LNCAP (cell line): ENCODE measurements around the gene SIT1.

Source experiments
- TF ChIP-seq, protein P1 (sequence below): fragments of 450-650 bp; IDR thresholded peaks from 2 replicates; pipeline ENCODE4 v1.5.1; 2017; ENCODE audit warnings: mild to moderate bottlenecking

Gene SIT1

DNA sequence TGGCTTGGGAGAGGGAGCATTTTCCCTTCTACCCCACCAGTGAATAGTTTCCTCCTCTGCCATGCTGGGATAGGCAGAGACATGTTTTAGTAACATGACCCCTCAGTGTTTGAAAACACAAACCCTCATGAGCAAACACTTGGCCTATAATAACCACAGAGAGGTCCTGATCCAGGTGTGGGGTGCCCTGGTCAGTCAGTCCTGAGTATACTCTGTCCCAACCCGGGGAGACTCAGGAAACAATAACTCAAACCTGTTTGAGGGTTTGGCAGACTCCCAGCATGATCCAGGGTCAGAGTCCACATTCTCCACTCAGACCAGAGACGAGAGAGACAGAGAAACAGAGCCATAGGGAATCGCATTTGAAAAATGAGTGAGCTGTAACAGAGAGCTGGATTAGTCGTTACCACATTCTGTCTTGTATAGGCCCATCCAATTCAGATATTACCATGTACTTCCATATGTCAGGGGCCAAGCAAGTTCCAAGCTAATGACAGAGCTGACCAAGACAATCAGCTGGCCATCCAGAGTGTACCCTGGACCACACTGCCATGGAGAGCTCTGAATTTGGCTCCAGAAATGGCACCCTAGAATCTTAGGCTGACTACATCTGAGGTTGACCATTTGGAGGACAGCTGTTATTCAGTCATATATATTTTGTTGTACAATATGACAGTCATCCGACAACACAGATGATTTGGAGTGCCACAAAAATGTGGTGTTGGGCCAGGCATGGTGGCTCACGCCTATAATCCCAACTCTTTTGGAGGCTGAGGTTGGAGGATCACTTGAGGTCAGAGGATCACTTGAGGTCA, 18.8 kb upstream of the SIT1 start:
- TF ChIP-seq, protein P1, sequence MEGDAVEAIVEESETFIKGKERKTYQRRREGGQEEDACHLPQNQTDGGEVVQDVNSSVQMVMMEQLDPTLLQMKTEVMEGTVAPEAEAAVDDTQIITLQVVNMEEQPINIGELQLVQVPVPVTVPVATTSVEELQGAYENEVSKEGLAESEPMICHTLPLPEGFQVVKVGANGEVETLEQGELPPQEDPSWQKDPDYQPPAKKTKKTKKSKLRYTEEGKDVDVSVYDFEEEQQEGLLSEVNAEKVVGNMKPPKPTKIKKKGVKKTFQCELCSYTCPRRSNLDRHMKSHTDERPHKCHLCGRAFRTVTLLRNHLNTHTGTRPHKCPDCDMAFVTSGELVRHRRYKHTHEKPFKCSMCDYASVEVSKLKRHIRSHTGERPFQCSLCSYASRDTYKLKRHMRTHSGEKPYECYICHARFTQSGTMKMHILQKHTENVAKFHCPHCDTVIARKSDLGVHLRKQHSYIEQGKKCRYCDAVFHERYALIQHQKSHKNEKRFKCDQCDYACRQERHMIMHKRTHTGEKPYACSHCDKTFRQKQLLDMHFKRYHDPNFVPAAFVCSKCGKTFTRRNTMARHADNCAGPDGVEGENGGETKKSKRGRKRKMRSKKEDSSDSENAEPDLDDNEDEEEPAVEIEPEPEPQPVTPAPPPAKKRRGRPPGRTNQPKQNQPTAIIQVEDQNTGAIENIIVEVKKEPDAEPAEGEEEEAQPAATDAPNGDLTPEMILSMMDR, result no peak

DNA sequence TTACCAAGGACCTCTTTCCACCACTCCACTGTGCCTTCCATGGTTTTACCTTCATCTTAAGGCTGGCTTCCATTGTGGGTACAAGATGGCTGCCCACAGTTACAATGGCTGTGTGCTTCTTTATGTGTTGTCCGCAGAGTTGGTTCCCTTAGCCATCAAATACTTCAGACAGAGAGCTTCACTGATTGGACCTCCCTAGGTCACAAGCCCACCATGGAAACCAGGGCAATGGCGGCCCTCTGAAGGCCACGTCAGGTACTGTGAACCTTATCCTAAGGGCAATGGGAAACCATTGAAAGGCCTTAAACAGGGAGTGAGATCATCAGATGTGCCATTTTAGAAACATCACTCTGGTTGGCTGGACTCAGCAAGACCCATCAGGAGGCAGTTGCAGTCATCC, 17.2 kb upstream of the SIT1 start:
- TF ChIP-seq, protein P1, result no peak

DNA sequence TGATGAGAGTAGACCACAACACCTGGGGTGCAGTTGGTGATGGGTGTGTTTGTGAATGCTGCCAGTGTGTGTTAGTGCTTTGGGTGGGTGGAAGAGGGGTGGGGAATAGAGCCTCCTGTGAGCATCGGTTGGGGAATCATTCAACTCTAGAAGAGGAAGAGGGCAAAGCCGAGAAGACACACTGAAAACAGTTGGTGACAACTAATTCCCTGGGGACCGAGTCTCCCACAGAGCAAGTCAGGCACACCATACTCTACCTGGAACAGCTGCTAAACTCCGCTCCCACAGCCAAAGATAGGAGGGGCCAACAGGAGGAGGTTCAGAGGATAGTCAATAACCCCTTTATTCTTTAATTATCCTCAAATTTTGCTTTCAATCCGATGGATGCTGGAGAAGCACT, 15.8 kb upstream of the SIT1 start:
- TF ChIP-seq, protein P1, result no peak

DNA sequence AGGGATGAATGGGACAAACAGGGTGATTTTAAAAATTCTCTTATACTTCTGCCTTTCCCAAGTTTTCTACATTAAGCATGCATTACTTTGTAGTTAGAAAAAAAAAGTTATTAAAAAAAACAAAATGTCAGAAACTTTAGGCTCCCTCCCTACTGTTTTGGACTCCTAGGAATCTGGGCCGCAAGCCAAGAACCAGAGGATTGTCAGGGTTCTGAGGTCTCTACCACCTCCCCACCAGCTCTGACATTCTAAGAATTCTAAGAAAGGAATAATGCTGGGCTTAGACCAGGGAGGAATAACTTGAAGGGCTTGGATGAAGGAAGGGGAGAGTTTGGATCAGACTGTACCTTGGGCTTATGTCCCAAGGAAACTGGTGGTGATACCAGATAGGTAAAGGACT, 15.3 kb upstream of the SIT1 start:
- TF ChIP-seq, protein P1, result no peak

DNA sequence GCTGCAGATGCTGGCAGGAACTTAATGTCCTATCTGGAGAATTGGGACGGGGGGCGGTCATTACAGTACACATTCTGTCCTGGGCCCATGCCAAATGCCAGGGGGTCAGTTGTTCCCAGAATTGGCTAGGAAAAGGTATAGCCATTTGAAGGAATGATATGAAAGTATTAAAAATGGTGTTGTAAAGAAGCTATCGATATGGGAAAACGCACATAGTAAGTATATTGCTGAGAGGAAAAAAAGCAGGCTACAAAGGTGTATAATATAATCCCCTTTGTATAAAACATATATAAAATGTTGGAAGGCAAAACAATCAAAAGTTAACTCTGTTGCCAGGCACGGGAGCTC, 14.7 kb upstream of the SIT1 start:
- TF ChIP-seq, protein P1, result no peak

DNA sequence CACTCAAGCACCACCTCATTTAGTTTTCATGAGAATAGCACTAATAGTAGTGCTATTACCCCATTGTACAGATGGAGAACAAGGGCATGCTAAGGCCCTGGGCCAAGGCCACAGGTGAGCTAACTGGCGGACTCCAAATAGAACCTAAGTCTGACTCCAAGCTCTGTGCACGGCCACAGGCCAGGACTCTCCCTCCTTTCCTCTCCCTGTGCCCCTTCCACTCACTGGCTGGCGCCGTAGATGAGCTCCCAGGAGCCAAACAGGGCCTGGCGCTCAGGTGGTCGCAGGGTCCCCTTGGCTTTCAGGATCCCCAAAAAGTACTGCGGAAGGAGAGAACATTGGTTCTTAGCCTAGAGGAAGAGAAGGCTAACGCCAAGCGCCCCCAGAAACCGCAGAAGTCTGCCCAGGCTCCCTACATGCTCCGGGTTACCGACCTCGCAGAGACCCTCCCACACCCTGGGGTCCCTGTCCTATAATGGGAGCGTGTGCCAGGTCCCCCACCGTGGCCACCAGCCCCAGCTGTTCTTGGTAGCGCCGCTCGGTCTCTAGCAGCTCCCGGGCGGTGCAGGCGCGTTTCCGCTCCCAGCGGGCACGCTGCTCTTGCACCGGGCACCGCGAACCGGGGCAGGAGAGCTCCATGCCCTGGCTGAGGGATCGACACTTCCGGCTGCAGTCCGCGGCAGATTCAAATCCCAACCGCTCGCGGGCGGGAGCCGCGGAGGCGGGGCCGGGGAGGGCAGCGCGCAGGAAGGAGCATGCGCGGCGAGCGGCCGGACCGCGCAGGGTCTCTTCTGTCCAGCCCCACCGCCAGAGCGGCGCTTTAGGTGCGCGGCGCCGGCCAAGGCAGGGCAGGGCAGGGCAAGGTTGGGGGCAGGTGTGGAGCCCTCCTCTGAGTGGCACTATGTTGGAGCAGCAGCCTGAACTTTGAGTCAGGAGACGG, 14.1 kb upstream of the SIT1 start, which contains the start of gene ARHGEF39:
ARHGEF39 (minus strand) TSS at position 665 of the 940 bp plus-strand sequence; CDS start at position 639, 26 bp downstream.
- TF ChIP-seq, protein P1, result peak; percentile 54

DNA sequence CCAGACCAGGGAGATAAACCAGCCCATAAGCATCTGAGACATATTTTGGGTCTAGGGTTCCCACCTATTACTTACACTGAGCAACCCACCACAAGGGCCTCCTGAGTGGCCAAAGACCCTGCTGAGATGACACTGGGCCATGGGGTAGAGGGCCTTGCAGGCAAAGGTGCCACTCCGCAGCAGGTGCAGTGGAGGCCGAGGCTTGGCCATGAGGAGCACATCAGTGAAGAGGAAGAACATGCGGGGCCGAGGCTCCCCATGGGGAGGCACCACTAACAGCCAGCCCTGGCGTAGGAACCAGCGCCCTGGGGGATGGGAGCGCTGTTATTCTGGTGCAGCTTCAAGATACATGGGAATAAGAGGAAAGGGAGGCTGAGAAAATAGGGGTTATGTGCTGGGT, 11.7 kb upstream of the SIT1 start:
- TF ChIP-seq, protein P1, result no peak
